HG03196 (cell line): ENCODE data around the gene GPRC5D.

ENCODE experiments used
- ATAC-seq: cut with Tn5 transposase; IDR thresholded peaks from one replicate; pipeline ENCODE4 v1.9.1; 2021; ENCODE audit not compliant: unreplicated experiment

Gene GPRC5D

GRCh38 chr12:12909228-12909994, 42.6 kb downstream of the GPRC5D start:
- no peak for ATAC-seq

- ATAC-seq: no peak
Measured at GRCh38 chr12:12908711-12909110, 43.3 kb downstream of the GPRC5D start.

GRCh38 chr12:12908252-12908651, 43.7 kb downstream of the GPRC5D start:
- no peak for ATAC-seq

- ATAC-seq: no peak
Measured at GRCh38 chr12:12907552-12907951, 44.4 kb downstream of the GPRC5D start.

DNA sequence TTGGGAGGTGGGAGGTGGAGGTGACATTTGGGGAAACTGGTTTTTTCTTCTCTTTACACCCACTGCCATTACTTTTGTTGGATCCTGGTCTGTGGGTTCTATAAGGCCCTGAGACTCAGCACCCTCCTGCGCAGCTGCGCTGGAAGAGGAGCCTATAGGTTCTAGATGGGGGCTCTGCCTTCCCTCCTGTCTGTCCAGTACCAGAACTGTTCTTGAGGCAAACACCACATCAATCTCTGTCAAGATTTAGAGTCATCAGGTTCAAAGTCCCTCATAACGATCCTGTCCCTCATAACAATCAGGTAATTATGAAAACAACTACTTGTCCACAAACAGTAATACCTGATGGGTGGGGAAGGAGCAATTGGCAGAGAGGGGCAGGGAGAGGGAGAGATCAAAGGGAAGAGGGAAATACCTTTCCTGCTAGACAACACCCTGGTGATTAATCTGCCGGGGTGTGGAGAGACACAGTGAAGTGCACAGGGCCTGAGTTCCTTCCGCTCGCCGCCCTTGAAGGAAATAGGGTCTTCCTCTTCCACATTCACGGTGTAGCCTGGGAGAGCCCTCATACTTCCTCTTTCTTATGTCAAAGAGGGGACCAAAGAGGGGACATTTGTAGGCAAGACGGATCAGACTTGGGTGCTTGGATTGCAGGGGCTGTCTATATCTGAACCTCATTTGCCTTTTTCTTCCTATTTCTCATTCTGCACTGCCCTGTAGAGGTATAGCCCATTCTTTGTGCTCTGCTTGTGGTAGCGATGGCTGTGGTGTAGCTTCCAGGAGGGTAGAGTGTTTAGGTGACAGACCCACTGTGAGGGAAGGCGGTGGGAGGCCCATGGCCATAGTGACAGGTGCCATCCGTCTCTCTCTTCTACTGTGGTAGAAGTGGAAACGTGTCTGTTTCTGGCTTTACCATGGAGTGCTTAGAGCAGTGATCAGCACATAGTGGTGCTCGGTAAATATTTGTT, 48.0 kb downstream of the GPRC5D start:
- no peak for ATAC-seq

DNA sequence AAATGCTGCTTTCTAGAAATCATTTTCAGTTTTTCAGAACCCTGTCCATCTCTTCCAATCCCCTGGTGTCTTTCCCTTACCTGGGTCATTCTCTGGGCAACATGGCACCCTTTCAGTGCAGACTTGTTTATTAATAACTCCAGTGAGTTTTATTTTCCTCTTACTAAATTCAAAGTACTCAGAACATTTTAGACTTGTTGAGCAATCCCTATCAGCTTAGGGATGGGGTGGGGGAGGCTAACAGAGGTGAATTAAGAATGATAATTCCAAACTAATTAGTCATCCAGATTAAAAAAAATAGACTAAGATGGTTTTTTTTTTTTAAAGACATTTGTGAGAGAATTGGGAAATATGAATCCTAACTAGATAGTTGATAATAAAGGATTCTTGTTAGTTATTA, 49.9 kb downstream of the GPRC5D start:
- no peak for ATAC-seq

GRCh38 chr12:12901158-12901791, 50.7 kb downstream of the GPRC5D start:
- ATAC-seq: no peak

- ATAC-seq: no peak
Measured at GRCh38 chr12:12900786-12901157, 51.2 kb downstream of the GPRC5D start.

GRCh38 chr12:12899530-12900380, 52.2 kb downstream of the GPRC5D start:
- peak; percentile 73 for ATAC-seq

GRCh38 chr12:12898911-12899511, 53.0 kb downstream of the GPRC5D start:
- ATAC-seq: no peak

DNA sequence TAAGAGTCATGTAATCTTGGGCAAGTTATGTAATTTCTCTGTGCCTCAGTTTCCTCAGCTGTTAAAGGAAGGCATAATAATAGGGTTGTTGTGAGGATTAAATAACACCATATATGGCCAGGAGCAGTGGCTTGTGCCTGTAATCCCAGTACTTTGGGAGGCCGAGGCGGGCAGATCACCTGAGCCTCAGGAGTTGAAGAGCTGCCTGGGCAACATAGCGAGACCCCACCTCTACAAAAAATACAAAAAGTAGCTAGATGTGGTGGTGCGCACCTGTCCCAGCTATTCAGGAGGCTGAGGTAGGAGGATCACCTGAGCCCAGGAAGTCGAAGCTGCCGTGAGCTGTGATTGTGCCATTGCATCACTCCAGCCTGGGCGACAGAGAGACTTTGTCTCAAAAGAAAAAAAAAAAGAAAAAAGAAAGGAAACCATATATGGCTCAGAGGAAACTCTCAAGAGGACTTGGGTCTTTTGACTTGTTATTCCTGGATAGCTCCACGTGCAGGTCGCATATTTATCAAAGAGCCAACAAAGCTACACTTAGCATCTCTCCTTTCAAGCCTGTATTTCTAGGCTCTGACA, 53.7 kb downstream of the GPRC5D start:
- no peak for ATAC-seq

- ATAC-seq: no peak
Measured at GRCh38 chr12:12897302-12897701, 54.7 kb downstream of the GPRC5D start.

GRCh38 chr12:12896260-12896659, 55.7 kb downstream of the GPRC5D start:
- ATAC-seq: no peak

- no peak for ATAC-seq
Measured at GRCh38 chr12:12893438-12893837, 58.5 kb downstream of the GPRC5D start.

DNA sequence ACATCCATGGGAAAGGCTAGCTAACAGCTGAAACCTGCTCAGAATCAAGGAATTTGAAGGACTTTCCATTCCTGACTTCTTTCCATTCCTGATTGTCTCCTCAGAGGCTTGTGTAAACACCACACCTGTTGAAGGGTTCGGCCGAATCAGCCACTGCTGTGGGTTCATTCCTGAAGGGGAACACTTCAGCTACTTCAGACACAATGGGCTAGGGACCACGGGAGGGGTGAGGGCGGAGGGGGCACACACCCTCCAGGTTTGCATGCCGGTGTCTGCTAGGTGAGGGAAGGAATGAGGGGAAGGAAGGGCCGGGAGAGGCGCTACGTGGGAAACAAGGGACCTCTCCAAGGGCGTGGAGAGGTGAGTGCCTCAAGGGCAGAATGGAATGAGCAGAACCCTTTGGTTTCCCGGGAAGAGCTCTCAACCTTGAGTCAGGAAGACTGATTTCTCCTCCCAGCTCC, 59.3 kb downstream of the GPRC5D start:
- ATAC-seq: no peak

GRCh38 chr12:12891881-12892355, 60.1 kb downstream of the GPRC5D start:
- no peak for ATAC-seq

DNA sequence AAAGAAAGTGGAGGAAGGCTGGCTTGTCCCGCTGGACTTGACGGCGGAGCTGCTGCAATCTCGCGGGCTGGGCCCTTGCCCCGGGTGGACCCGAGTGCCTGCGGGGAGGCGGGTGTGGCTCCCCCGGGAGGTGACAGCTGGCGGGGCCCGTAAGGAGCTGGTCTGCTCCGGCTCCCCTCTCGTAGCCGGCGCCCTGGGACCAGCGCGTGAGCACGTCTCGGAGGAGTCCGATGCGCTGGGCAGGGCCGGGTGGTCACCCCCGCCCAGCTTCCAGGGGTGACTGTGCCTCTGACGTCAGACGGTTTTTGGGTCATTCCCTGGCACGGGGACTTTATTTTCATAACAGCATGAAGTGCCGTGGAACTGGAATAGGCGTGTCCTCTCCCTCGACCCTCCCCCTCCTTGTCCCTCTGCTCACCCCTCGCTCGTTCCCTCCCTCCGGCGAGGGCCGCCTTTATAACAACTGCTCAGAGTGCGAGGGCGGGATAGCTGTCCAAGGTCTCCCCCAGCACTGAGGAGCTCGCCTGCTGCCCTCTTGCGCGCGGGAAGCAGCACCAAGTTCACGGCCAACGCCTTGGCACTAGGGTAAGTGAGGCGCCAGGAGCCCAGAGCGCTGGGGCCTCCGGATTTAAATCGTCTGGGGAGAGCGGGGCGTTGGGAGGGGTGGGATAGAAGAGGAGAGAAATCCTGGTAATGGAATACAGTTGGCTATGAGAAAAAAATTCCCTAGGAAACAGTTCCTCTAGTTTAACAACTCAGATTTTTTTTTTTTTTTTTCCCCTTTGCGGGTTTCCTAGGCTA, 60.7 kb downstream of the GPRC5D start, which contains the start of gene GPRC5A:
Gene GPRC5A, plus strand, starts transcription at position 483 of the 801 bp plus-strand sequence. CDS start 16,688 bp downstream, outside the sequence.
- ATAC-seq: no peak
